Measurements from ENCODE around the gene MICU1.

DNA sequence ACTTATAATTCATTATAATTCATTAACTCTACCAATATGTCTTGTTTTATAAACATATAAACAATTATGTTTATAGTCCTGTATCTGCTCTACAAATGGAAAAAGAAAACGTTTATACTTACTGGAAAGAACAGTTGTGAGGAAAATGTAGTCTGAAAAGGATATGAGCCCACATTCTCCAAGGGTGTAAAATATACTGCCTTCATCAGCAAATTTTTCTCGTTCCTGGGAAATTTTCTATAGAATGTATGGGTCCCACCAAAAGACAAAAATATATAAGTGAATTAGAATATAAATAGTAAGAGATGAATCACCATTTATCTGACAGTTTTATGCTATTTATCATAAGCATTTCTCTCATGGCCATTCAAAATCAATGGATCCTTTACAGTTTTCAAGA lies 117.8 kb downstream of the MICU1 start:
- TF ChIP-seq, protein P1, sequence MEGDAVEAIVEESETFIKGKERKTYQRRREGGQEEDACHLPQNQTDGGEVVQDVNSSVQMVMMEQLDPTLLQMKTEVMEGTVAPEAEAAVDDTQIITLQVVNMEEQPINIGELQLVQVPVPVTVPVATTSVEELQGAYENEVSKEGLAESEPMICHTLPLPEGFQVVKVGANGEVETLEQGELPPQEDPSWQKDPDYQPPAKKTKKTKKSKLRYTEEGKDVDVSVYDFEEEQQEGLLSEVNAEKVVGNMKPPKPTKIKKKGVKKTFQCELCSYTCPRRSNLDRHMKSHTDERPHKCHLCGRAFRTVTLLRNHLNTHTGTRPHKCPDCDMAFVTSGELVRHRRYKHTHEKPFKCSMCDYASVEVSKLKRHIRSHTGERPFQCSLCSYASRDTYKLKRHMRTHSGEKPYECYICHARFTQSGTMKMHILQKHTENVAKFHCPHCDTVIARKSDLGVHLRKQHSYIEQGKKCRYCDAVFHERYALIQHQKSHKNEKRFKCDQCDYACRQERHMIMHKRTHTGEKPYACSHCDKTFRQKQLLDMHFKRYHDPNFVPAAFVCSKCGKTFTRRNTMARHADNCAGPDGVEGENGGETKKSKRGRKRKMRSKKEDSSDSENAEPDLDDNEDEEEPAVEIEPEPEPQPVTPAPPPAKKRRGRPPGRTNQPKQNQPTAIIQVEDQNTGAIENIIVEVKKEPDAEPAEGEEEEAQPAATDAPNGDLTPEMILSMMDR (IDR thresholded peaks at IDR 0.05) = no peak
- TF ChIP-seq POLR2AphosphoS5 (IDR thresholded peaks at IDR 0.05) (no peak), POLR2A (IDR thresholded peaks at IDR 0.05) (no peak)

Data from transverse colon (tissue), 4 donors.